Measurements from ENCODE around the gene XYLT1.
A peak's percentile ranks its signal among the peaks of the same experiment; 100 is the strongest.

Gene XYLT1

GRCh38 chr16:17233318-17234002 is 237.3 kb downstream of the XYLT1 start:
- H3K4me3 ChIP-seq (ENCODE audit: low read depth, low read length): no peak overlapping the region
- TF ChIP-seq, protein P1, sequence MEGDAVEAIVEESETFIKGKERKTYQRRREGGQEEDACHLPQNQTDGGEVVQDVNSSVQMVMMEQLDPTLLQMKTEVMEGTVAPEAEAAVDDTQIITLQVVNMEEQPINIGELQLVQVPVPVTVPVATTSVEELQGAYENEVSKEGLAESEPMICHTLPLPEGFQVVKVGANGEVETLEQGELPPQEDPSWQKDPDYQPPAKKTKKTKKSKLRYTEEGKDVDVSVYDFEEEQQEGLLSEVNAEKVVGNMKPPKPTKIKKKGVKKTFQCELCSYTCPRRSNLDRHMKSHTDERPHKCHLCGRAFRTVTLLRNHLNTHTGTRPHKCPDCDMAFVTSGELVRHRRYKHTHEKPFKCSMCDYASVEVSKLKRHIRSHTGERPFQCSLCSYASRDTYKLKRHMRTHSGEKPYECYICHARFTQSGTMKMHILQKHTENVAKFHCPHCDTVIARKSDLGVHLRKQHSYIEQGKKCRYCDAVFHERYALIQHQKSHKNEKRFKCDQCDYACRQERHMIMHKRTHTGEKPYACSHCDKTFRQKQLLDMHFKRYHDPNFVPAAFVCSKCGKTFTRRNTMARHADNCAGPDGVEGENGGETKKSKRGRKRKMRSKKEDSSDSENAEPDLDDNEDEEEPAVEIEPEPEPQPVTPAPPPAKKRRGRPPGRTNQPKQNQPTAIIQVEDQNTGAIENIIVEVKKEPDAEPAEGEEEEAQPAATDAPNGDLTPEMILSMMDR (IDR thresholded peaks at IDR 0.05; ENCODE audit: borderline replicate concordance, insufficient read depth, low read depth, low read length): no peak

- TF ChIP-seq, protein P1 (IDR thresholded peaks at IDR 0.05; ENCODE audit: borderline replicate concordance, insufficient read depth, low read depth, low read length): no peak
- no peak overlapping the region for H3K4me3 ChIP-seq (ENCODE audit: low read depth, low read length)
Measured at GRCh38 chr16:17232487-17232886, 238.3 kb downstream of the XYLT1 start.

DNA sequence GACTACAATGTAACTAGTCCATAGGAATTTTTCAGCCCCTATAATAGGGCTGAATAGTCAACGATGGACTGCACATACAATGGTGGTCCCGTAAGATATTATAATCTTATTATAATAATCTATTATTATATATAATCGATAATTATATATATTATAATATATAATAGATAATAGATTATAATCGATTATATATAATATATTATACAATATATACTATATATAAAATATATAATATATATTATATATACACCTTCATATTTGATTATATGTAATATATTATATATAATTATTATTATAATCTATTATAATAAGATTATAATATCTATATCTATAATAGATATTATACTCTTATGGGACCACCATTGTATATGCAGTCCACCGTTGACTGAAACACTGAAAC is 238.8 kb downstream of the XYLT1 start:
- TF ChIP-seq, protein P1 (IDR thresholded peaks at IDR 0.05; ENCODE audit: borderline replicate concordance, insufficient read depth, low read depth, low read length): no peak
- H3K4me3 ChIP-seq (ENCODE audit: low read depth, low read length): no peak overlapping the region

- no peak overlapping the region for H3K4me3 ChIP-seq (ENCODE audit: low read depth, low read length)
Measured at GRCh38 chr16:17230932-17231581, 239.7 kb downstream of the XYLT1 start.

GRCh38 chr16:17229766-17230165 is 241.0 kb downstream of the XYLT1 start:
- no peak overlapping the region for H3K4me3 ChIP-seq (ENCODE audit: low read depth, low read length)

More at GRCh38 chr16:17230932-17231581, 239.7 kb downstream of the XYLT1 start:
- TF ChIP-seq, protein P1 (IDR thresholded peaks at IDR 0.05; ENCODE audit: borderline replicate concordance, insufficient read depth, low read depth, low read length): 0 out of 2 replicates have a peak, but pooled peaks have one; percentile 12

GRCh38 chr16:17229131-17229530 is 241.6 kb downstream of the XYLT1 start:
- TF ChIP-seq, protein P1 (IDR thresholded peaks at IDR 0.05; ENCODE audit: borderline replicate concordance, insufficient read depth, low read depth, low read length): no peak
- H3K4me3 ChIP-seq (ENCODE audit: low read depth, low read length): no peak overlapping the region

More at GRCh38 chr16:17229766-17230165, 241.0 kb downstream of the XYLT1 start:
- TF ChIP-seq, protein P1 (IDR thresholded peaks at IDR 0.05; ENCODE audit: borderline replicate concordance, insufficient read depth, low read depth, low read length): no peak

GRCh38 chr16:17228708-17229055 is 242.1 kb downstream of the XYLT1 start:
- TF ChIP-seq, protein P1 (IDR thresholded peaks at IDR 0.05; ENCODE audit: borderline replicate concordance, insufficient read depth, low read depth, low read length): no peak

More at GRCh38 chr16:17228708-17229055, 242.1 kb downstream of the XYLT1 start:
- H3K4me3 ChIP-seq (ENCODE audit: low read depth, low read length): no peak overlapping the region

Data from GM12875 (cell line).